B cell (primary cell): Measurements from ENCODE around the gene ABCA2. TPM values are rescaled to one million over a fixed set of nuclear protein-coding genes. Genes with fewer than 3 reads are reported as not detected.

Source experiments
- ATAC-seq: fragments of 200-7000 bp; cut with Tn5 transposase; one replicate; pipeline ENCODE4 v1.10.0; 2021; ENCODE audit warnings: low read depth, mild to moderate bottlenecking, moderate number of reproducible peaks, moderate library complexity
- CTCF ChIA-PET: fragments of 350-600 bp; sonication (Branson Sonifier 250); formaldehyde crosslinking; loops from one replicate; lab custom pipeline; 2021; ENCODE audit warnings: antibody characterized with exemption, inconsistent platforms; lab: Charles Lee
- POLR2A ChIA-PET: fragments of 350-600 bp; sonication (Branson Sonifier 250); formaldehyde crosslinking; loops from one replicate; lab custom pipeline; 2021; ENCODE audit warnings: antibody characterized with exemption; lab: Charles Lee
- DNase-seq: peaks from one replicate; pipeline ENCODE4 v3.0.0; 2013
- H2AFZ ChIP-seq: 2 replicates; pipeline ENCODE4 v1.6.1; 2012; ENCODE audit warnings: mild to moderate bottlenecking, low read depth, low read length; ENCODE audit not compliant: insufficient read depth, poor library complexity, severe bottlenecking
- H3K27ac ChIP-seq, 2 donors: 1 replicate in 1 of 2; 2 replicates in 1 of 2; pipeline ENCODE4 v1.5.1; 2012 to 2013; ENCODE audit warnings: low read length in 2 of 2, mild to moderate bottlenecking in 2 of 2, moderate library complexity in 1 of 2
- H3K27me3 ChIP-seq, 4 experiments: fragments of 200-600 bp in 1 of 4; sonication (generic) in 1 of 4; replicated peaks in 1 of 4; 1 replicate in 2 of 4; 2 replicates in 2 of 4; pipeline versions ENCODE4 v1.6.1 to v1.7.0; 2013 to 2016; ENCODE audit warnings: low read length in 3 of 4, mild to moderate bottlenecking in 2 of 4, mixed read lengths in 1 of 4, moderate library complexity in 1 of 4; ENCODE audit not compliant: insufficient read depth in 4 of 4, control insufficient read depth in 3 of 4; ENCODE audit errors: control extremely low read depth in 1 of 4
- H3K36me3 ChIP-seq, 2 experiments: replicated peaks in 1 of 2; 1 replicate in 1 of 2; 2 replicates in 1 of 2; pipeline versions ENCODE4 v1.6.1 to v1.7.1; 2013; ENCODE audit warnings: low read length in 1 of 2; ENCODE audit not compliant: insufficient read depth in 2 of 2, control insufficient read depth in 1 of 2; ENCODE audit errors: control extremely low read depth in 1 of 2, extremely low read depth in 1 of 2
- H3K4me1 ChIP-seq, 2 donors: fragments of 200-600 bp in 1 of 2; sonication (generic) in 1 of 2; 1 replicate in 1 of 2; 2 replicates in 1 of 2; pipeline versions ENCODE4 v1.5.1 to v1.6.1; 2013 to 2017; ENCODE audit warnings: low read length in 2 of 2; ENCODE audit not compliant: control insufficient read depth in 2 of 2, insufficient read depth in 2 of 2
- H3K4me2 ChIP-seq: replicated peaks from 2 replicates; pipeline ENCODE3; 2012; ENCODE audit warnings: mild to moderate bottlenecking, low read depth, low read length; ENCODE audit not compliant: poor library complexity, severe bottlenecking
- H3K4me3 ChIP-seq, 5 experiments: fragments of 200-600 bp in 1 of 5; sonication (generic) in 1 of 5; 1 replicate in 3 of 5; 2 replicates in 2 of 5; pipeline versions ENCODE4 v1.5.1 to v1.7.0; 2011 to 2016; ENCODE audit warnings: low read length in 4 of 5, mild to moderate bottlenecking in 4 of 5, low read depth in 2 of 5, control low read depth in 1 of 5, moderate library complexity in 1 of 5; ENCODE audit not compliant: insufficient read depth in 1 of 5; ENCODE audit errors: control extremely low read depth in 1 of 5, extremely low read depth in 1 of 5
- H3K79me2 ChIP-seq: fragments of 200-600 bp; sonication (generic); one replicate; pipeline ENCODE4 v1.6.0; 2016; ENCODE audit warnings: low read length; ENCODE audit not compliant: control insufficient read depth, insufficient read depth
- H3K9ac ChIP-seq: fragments of 200-600 bp; sonication (generic); 2 replicates; pipeline ENCODE4 v1.6.1; 2017; ENCODE audit warnings: mild to moderate bottlenecking, low read length, moderate library complexity
- H3K9me3 ChIP-seq, 3 donors: one replicate each; pipeline versions ENCODE4 v1.6.1 to v1.7.1; 2013; ENCODE audit warnings: low read length in 2 of 3; ENCODE audit not compliant: control insufficient read depth in 2 of 3, insufficient read depth in 1 of 3; ENCODE audit errors: control extremely low read depth in 1 of 3
- H4K20me1 ChIP-seq: 2 replicates; pipeline ENCODE4 v1.6.0; 2012; ENCODE audit warnings: mild to moderate bottlenecking, low read length; ENCODE audit not compliant: insufficient read depth, control insufficient read depth, poor library complexity, severe bottlenecking
- H3K27ac Mint-ChIP-seq: one replicate; pipeline ENCODE4 v1.8.0; 2021; ENCODE audit warnings: mixed read lengths
- H3K27me3 Mint-ChIP-seq: one replicate; pipeline ENCODE4 v1.8.0; 2021; ENCODE audit warnings: mixed read lengths
- H3K4me1 Mint-ChIP-seq: one replicate; pipeline ENCODE4 v1.8.0; 2021; ENCODE audit warnings: mixed read lengths
- H3K4me3 Mint-ChIP-seq: one replicate; pipeline ENCODE4 v1.8.0; 2021; ENCODE audit warnings: mixed read lengths
- H3K9me3 Mint-ChIP-seq: one replicate; pipeline ENCODE4 v1.8.0; 2022; ENCODE audit warnings: mixed read lengths; ENCODE audit not compliant: insufficient read depth
- EZH2 ChIP-seq: IDR thresholded peaks from 2 replicates; pipeline ENCODE4 v1.6.1; 2012; ENCODE audit warnings: borderline replicate concordance, low read depth, mild to moderate bottlenecking, moderate library complexity, low read length; ENCODE audit not compliant: insufficient read depth, poor library complexity, severe bottlenecking
- WGBS: methylation state at CpG from one replicate; pipeline ENCODE4 v1.1.5; 2013; ENCODE audit warnings: missing lambda C conversion rate; ENCODE audit not compliant: insufficient coverage; 5-methylcytosine and 5-hydroxymethylcytosine counted together
- intact Hi-C: fragments of 100-400 bp; cut with micrococcal nuclease; formaldehyde crosslinking; loops from one replicate; pipeline ENCODE4 v1.10.0; 2022
- polyA plus RNA-seq: library from polyadenylated mRNA; depleted of rRNA; stranded (reverse); fragments of >200 nt; gene quantifications from 2 replicates; pipeline ENCODE4 v1.2.3, GENCODE V29; 2012
- total RNA-seq, 2 donors: library from RNA; stranded (reverse); fragments of 120-200 nt in 1 of 2; gene quantifications; 1 replicate in 1 of 2; 2 replicates in 1 of 2; pipeline versions ENCODE4 v1.2.3 to v1.2.4, GENCODE V29; 2013 to 2022
- TF ChIP-seq, protein P1 (sequence below): fragments of 200-600 bp; IDR thresholded peaks from one replicate; pipeline ENCODE4 v1.8.0; 2022; ENCODE audit warnings: antibody characterized with exemption, mild to moderate bottlenecking

ABCA2 gene
- total and polyA plus RNA-seq, 2 donors (not counting 1 experiment from before 2014, with no cell fraction given): 30.7 to 61.1 TPM

DNA sequence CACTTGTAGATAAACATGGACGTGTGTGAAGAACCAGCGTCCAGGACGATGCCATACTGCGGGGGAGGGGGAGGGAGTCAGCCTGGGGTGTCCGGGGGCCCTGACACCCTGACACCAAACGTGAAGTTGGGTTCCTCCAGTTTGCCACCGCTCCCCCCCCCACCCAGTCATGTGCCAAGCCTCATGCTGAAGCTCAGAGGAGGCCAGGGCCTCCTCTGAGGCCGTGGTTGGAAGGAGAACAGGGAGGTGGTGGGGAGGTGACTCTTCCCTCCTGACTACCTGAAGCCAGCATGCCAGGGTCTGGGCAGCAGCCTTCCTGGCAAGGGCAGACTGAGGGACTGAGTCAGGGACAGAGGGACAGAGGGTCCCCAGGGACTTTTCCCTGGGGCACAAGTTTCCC, 24.3 kb upstream of the ABCA2 start:
- CTCF ChIA-PET: interaction anchor here (0.8 to 1.5 kb wide), 5 partner anchors 9 to 16 kb away, joined by 3 to 6 read pairs (median 4); no protein-coding TSS in a partner anchor
- WGBS: 75% methylated on average over 1 of the region's 8 CpGs

DNA sequence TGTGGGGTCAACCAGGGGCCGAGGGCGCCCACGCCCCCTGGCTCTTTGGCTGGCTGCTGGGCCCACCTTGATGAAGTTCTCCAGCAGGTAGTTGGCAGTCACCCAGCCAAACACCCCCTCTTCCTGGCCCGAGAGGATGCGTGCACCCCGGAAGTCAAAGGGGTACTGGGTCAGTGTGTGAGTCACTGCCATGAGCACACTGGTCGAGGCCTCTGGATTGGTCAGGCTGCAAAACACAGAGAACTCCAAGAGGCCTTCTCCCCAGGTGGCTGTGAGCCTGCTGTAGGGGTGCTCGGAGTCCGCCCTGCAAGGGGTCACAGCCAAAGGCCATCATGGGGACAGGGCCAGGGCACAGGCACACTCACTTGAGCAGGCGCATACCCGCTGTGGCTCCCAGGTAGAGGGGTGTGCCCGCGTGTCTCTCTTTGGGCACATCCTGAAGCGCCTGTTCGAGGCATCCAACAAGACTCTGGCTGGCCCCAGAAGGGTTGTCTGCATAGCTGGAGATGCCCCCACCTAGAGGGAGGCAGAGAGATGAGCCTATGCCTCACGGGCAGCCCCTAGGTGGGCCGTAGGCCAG, 23.2 kb upstream of the ABCA2 start:
- intact Hi-C loops: no loop called here
- no peak overlapping the region for H3K4me3 Mint-ChIP-seq
- Histone ChIP-seq H3K79me2 (no peaks in the 10 kb centered on the region), H3K4me2 (no peak overlapping the region), H3K4me1 (peaks cover 20 to 30% of the 10 kb centered on the region in 2 donors), H3K36me3 (no peaks in the 10 kb centered on the region), H3K9ac (no peak overlapping the region), H3K4me3 (no peak overlapping the region), H3K9me3 (peaks cover 0 to 34% (median 0%) of the 10 kb centered on the region in 3 donors), H4K20me1 (peaks cover 3% of the 10 kb centered on the region), H3K27me3 (peaks cover 0 to 80% (median 48%) of the 10 kb centered on the region in 4 experiments), H2AFZ (no peak overlapping the region), H3K27ac (no peak overlapping the region)
- DNase-seq: no peak
- peaks cover 13% of the 10 kb centered on the region for H3K27me3 Mint-ChIP-seq
- ChIA-PET POLR2A (no interaction called here), CTCF (no interaction called here)
- no peak overlapping the region for H3K27ac Mint-ChIP-seq
- H3K4me1 Mint-ChIP-seq: peaks cover 8% of the 10 kb centered on the region
- TF ChIP-seq, protein P1, sequence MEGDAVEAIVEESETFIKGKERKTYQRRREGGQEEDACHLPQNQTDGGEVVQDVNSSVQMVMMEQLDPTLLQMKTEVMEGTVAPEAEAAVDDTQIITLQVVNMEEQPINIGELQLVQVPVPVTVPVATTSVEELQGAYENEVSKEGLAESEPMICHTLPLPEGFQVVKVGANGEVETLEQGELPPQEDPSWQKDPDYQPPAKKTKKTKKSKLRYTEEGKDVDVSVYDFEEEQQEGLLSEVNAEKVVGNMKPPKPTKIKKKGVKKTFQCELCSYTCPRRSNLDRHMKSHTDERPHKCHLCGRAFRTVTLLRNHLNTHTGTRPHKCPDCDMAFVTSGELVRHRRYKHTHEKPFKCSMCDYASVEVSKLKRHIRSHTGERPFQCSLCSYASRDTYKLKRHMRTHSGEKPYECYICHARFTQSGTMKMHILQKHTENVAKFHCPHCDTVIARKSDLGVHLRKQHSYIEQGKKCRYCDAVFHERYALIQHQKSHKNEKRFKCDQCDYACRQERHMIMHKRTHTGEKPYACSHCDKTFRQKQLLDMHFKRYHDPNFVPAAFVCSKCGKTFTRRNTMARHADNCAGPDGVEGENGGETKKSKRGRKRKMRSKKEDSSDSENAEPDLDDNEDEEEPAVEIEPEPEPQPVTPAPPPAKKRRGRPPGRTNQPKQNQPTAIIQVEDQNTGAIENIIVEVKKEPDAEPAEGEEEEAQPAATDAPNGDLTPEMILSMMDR: no peak
- no peak for TF ChIP-seq EZH2
- no peaks in the 10 kb centered on the region for H3K9me3 Mint-ChIP-seq
- 93% methylated on average over 16 of the region's 17 CpGs for WGBS
- ATAC-seq: no peak

More for the DNA sequence above, 24.3 kb upstream of the ABCA2 start:
- Mint-ChIP-seq H3K27me3 (peaks cover 13% of the 10 kb centered on the region), H3K4me3 (no peak overlapping the region), H3K9me3 (no peaks in the 10 kb centered on the region), H3K27ac (no peak overlapping the region), H3K4me1 (peaks cover 4% of the 10 kb centered on the region)
- H3K36me3 ChIP-seq: no peaks in the 10 kb centered on the region
- no peak overlapping the region for H3K4me2 ChIP-seq
- H3K27ac ChIP-seq: no peak overlapping the region
- no peak for TF ChIP-seq EZH2
- TF ChIP-seq, protein P1: no peak
- H3K9ac ChIP-seq: no peak overlapping the region
- H2AFZ ChIP-seq: no peak overlapping the region
- no peak overlapping the region for H3K4me3 ChIP-seq
- DNase-seq (no peak), ATAC-seq (no peak)
- POLR2A ChIA-PET: interaction anchor here (0.8 to 1.0 kb wide), 2 partner anchors 23 to 190 kb away, joined by 3 to 4 read pairs; no protein-coding TSS in a partner anchor
- H3K27me3 ChIP-seq: peaks cover 0 to 69% (median 40%) of the 10 kb centered on the region in 4 experiments
- peaks cover 0 to 27% (median 0%) of the 10 kb centered on the region in 3 donors for H3K9me3 ChIP-seq
- H3K4me1 ChIP-seq: peaks cover 14 to 20% of the 10 kb centered on the region in 2 donors
- intact Hi-C loops: no loop called here
- no peaks in the 10 kb centered on the region for H3K79me2 ChIP-seq
- H4K20me1 ChIP-seq: no peaks in the 10 kb centered on the region
